GM19397 (cell line): ENCODE results near the gene TREML4.
"Not testable (repeated sequence)": the region's sequence is repeated elsewhere in the genome, so short reads cannot be mapped to it uniquely, and the experiment has no call there.

ENCODE experiments used
- ATAC-seq: cut with Tn5 transposase; IDR thresholded peaks from one replicate; pipeline ENCODE4 v1.9.1; 2021; ENCODE audit warnings: mild to moderate bottlenecking, moderate library complexity; ENCODE audit not compliant: unreplicated experiment

The TREML4 gene

DNA sequence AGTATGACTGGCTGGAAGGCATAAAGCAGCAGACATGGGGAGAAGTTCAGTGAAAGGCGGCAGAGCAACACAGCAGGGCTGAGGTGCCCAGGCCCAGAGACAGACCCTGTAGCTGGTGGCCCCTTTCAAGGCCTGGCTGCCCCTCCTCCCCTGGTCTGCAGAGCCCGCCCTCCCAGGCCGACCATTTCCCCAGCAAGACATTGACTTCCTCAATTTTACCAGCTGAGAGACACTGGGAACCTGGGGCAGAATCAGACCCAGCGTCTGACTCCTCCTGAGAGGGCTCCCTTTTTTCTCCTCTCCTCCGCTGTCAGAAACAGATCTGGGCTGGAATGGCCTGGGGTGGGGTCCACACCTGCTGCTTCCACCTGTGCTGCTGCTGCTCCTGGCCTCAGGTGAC, at the start of gene TREML4:
Gene TREML4, plus strand, starts transcription at position 254 of the 400 bp plus-strand sequence. Its CDS starts 79 bp downstream, at position 333.
- ATAC-seq = no peak

- ATAC-seq = no peak
Measured at GRCh38 chr6:41179163-41179562, 49.0 kb upstream of the TREML4 start.

DNA sequence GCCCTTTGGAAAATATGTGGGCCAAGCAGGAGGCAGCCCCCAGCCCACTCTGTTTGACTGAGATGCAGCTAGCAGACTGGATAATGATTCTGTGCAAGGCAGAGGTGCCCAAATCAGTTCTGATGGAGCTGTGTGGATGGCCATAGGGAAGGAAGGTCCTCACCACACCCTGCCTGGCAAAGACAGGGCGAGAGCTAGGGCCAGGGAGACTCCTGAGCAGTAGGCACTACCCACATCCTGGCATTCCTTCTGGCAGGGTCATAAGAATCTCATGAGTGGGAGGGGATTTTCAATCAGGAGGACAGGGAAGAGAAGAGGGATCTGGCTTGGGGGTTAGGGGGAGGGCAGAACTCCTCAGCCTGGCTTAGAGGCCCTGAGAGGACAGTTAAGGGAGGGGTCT, 46.6 kb upstream of the TREML4 start:
- no peak for ATAC-seq

DNA sequence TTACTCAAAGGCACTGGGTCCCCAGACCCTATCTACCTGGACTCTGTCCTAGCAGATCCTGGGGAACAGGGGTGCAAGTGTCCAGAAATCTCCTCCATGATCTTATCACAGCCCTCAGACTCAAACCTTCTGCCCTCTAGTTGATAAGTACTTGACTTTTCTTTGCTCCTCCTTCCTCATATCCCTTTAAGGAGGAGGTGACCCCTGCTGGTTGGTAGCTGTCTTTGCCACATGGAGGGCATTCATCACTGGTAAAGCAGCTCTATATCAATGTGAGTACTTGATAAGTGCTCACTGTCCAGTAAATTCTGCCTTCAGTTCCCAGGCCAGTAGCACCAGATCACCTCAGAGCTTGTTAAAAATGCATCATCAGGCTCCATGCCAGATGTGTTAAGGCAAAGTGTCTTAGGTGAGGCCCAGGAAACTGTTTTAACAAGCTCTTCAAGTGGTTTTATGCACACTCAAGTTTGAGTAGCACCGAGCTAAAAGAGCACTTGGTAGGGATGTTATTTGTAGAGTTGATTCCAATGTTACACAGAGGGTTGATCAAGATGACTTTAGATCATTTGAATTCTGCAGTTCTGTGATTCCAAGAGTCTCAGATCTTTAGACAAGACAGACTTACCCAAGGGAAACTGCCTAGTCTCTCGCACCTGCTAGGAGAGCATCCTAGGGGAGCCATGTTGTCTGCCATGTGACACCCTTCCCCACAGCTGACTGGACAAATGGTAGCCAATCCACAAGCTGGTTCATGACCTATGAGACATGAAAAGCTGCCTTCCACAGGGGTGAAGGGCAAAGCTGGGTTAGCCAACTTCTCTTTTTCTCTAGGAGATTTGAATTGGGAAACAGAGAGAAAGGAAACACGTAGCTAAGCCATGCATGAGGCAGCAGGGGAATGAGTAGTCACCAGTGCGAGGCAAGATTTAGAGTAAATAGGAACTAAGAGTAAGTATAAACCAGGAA, 45.8 kb upstream of the TREML4 start:
- no peak for ATAC-seq

DNA sequence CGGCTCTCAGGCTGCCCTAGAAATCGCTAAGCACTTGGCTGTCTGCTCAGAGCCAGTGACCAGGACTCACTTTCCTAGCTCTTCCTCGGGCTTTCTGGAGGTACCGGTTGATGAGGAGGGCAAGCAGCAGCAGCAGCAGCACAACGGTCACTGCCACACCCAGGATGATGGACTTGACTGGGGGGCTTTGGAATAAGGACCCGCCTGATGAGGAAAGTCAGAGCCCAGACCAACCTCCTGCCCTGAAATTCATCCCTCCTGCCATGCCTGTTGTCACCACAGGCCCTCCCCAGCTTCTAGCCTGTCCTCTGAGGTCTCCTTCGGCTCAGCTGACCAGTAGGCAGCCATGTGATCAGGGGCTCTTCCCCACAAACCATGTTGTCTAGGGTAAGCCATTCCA, 43.4 kb upstream of the TREML4 start:
- ATAC-seq = no peak

DNA sequence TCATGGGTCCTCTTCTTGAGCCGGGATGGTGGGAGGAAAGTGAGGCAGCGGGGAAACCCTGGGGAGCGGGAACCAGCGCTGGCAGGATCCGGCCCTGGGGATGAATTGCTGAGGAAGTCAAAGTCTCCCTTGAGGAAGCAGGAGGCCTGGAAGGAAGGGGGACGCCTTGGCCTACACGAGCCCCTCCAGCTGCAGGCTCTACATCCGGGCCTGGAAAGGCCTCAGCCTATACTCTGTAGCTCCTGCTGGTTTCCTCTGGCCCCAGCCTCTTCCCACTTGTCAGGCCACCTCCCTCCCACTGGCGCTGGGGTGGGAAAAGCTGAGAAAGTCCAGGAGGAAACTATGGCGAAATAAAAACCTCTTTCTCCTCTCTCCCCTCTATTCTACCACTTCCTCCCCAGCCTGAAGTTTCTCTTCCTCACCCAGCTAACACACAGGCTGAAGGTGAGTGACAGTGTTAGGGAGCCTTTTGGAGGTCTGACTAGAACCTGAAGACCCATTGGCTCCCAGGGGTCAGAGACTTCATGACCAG, 42.1 kb upstream of the TREML4 start:
- ATAC-seq = no peak

DNA sequence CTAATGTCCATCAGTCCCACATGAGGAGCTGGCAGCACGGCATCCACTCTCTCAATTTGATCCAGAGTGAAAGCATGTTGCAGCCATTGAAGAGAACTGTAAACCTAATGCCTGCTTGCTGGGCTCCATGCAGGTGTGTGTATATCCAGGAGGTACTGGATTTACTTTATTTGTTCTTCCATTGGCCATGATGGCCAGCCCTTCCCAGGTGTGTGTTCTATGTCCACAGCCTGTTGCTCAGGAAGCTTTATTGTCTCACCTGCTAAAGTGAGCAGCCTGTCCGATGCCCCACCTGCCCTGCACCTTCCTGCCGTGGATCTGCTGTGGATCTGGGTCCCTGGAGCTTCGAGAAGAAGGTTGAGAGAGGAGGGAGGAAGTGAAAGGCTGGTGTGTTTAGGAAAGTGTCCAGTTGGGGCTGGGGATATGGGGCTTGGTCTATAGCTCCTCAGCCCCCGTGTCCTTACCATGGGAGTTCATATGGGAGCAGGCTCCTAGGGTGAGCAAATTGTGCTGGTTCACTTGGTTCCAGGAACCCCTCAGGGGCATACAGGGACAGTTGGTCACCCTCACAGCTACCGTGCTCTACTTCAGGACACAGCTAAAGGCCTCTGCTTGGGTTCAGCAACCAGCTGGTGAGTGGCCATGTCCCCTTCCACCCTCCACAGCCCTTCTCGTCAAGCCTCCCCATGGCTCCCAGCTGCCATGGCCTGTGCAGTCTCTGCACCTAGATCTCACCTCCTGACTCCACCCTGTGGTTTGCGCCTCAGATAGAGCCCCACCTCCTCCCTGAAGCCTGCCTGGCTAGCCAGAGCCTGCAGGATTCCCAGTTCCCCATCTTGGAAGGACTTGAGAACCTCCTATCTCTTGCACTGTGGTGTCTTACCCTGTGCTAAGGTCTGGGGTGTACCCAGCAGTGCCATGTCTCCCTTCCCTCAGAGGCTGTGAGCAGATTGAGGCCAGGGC, 39.9 kb upstream of the TREML4 start:
- no peak for ATAC-seq

DNA sequence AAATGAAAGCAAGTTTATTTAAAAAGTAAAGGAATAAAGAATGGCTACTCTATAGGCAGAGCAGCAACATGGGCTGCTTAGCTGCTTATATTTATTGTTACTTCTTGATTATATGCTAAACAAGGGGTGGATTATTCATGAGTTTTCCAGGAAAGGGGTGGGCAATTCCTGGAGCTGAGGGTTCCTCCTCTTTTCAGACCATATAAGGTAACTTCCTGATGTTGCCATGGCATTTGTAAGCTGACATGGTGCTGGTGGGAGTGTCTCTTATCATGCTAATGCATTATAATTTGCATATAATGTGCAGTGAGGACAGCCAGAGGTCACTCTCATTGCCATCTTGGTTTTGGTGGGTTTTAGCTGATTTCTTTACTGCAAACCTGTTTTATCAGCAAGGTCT, 39.1 kb upstream of the TREML4 start:
- ATAC-seq = not testable (repeated sequence)

- ATAC-seq = no peak
Measured at GRCh38 chr6:41189967-41190366, 38.2 kb upstream of the TREML4 start.

DNA sequence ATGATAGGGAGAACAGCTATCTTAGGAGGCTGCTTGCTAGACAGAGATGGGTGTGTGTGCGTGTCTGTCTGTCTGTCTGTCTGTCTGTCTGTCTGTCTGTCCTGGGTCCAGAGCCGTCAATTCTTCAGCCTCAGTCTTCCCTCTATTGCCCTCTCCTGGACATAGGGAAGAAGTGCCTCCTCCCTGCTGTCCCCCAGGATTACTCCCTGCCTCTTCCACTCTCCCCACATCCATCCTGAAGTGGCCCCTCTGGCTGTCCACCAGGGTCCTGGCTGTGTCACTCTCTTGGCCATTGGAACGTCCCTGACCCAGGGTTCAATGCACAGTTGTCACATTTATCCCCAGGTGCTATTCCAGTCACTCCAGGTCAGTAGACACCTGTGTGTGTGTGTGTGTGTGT, 37.4 kb upstream of the TREML4 start:
- no peak for ATAC-seq

GRCh38 chr6:41191569-41191968, 36.6 kb upstream of the TREML4 start:
- no peak for ATAC-seq

- ATAC-seq = no peak
Measured at GRCh38 chr6:41193171-41193734, 34.9 kb upstream of the TREML4 start.

GRCh38 chr6:41193884-41194283, 34.3 kb upstream of the TREML4 start:
- no peak for ATAC-seq

GRCh38 chr6:41194386-41194785, 33.8 kb upstream of the TREML4 start:
- ATAC-seq = no peak

- ATAC-seq = no peak
Measured at GRCh38 chr6:41197234-41197633, 30.9 kb upstream of the TREML4 start.

DNA sequence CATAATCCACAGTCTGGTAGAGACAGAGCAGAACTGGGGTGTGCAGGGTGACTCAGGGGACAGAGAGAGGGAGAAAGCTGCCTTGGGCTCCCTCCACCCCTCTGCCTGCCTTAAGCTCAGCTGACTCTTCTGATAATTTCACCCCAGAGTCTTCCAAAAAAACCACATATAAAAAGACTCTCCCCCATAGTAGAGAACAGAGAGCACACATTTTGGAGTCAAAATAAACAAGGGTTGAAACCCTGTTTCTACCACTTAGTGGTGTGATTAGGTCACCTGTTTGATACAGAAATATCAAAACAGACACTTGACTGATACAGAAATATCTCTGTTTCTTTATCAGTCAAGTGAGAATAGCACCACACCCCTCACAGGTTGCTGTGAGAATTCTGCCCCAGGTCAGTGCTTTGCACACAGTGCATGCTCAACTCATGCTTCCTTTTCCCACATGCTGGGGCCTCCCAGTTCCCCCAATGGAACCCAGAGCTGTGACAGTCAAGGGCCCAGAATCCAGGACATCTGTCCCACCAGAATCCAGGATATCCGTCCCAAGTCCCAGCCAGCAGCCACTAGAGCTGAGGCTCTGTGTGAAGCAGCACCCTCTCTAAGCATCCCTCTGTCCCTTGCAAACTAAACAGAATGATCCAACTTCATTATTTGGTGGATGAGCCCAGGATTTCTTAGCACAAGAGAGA, 28.4 kb upstream of the TREML4 start:
- ATAC-seq = no peak

DNA sequence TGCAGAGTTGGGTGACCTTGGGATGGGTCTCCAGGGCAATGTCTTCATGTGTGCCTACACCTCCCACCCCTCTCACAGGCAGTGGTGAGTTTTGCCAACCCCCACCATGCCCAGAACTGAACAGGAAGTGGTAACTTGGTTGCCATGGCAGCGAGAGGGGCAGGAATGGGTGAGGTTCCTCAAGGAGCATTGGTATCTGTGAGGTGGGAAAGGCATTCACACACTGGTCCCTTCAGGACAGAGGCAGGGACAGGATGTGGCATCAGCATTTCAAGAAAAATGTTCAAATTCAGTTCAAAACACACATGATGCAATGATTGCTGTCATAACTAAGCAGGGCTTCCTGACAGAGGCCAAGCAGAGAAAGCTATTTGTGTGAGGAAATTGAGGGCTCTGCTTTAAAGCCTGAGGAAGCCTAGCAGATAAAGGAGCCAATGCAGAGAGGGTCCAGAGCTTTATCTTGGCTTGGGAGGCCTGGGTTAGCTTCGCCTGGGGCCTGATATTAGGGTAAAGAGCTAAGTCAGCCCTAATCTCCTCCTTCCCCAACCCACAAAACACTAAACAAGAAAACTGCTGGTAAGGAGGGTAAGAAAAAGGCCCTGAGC, 27.8 kb upstream of the TREML4 start:
- ATAC-seq = no peak

- no peak for ATAC-seq
Measured at GRCh38 chr6:41200901-41201763, 27.0 kb upstream of the TREML4 start, which contains the start of gene TREML2. Gene TREML2, minus strand, starts transcription at chr6:41201149. Its CDS starts 141 bp downstream, at chr6:41201008.

- no peak for ATAC-seq
Measured at GRCh38 chr6:41201764-41202173, 26.4 kb upstream of the TREML4 start.
